Measurements from ENCODE around the gene GLIS1.

The GLIS1 gene

GRCh38 chr1:53636621-53637171 lies 102.3 kb downstream of the GLIS1 start:
- no peak for DNase-seq (ENCODE audit: low read depth)

GRCh38 chr1:53634571-53634979 lies 104.4 kb downstream of the GLIS1 start:
- no peak for DNase-seq (ENCODE audit: low read depth)

- no peak for DNase-seq (ENCODE audit: low read depth)
These were observed 105.8 kb downstream of the GLIS1 start for GRCh38 chr1:53633073-53633704.

GRCh38 chr1:53631622-53632310 lies 107.2 kb downstream of the GLIS1 start:
- DNase-seq (ENCODE audit: low read depth), result no peak

- DNase-seq (ENCODE audit: low read depth), result no peak
These were observed 109.8 kb downstream of the GLIS1 start for GRCh38 chr1:53629101-53629691.

GRCh38 chr1:53628286-53628955 lies 110.5 kb downstream of the GLIS1 start:
- no peak for DNase-seq (ENCODE audit: low read depth)

- DNase-seq (ENCODE audit: low read depth), result no peak
These were observed 111.3 kb downstream of the GLIS1 start for GRCh38 chr1:53627666-53628065.

GRCh38 chr1:53627031-53627430 lies 111.9 kb downstream of the GLIS1 start:
- DNase-seq (ENCODE audit: low read depth), result no peak

GRCh38 chr1:53626616-53627015 lies 112.3 kb downstream of the GLIS1 start:
- DNase-seq (ENCODE audit: low read depth), result no peak

- DNase-seq (ENCODE audit: low read depth), result no peak
These were observed 113.0 kb downstream of the GLIS1 start for GRCh38 chr1:53625766-53626520.

- DNase-seq (ENCODE audit: low read depth), result no peak
These were observed 113.9 kb downstream of the GLIS1 start for GRCh38 chr1:53625049-53625448.

- no peak for DNase-seq (ENCODE audit: low read depth)
These were observed 116.4 kb downstream of the GLIS1 start for GRCh38 chr1:53622531-53622930.

GRCh38 chr1:53621144-53621543 lies 117.8 kb downstream of the GLIS1 start:
- DNase-seq (ENCODE audit: low read depth), result no peak

GRCh38 chr1:53620061-53620855 lies 118.7 kb downstream of the GLIS1 start:
- DNase-seq (ENCODE audit: low read depth), result no peak

- DNase-seq (ENCODE audit: low read depth), result no peak
These were observed 119.5 kb downstream of the GLIS1 start for GRCh38 chr1:53619367-53620060.

- no peak for DNase-seq (ENCODE audit: low read depth)
These were observed 120.2 kb downstream of the GLIS1 start for GRCh38 chr1:53618500-53619366.

GRCh38 chr1:53617851-53618499 lies 121.0 kb downstream of the GLIS1 start:
- DNase-seq (ENCODE audit: low read depth), result no peak

GRCh38 chr1:53617382-53617781 lies 121.6 kb downstream of the GLIS1 start:
- no peak for DNase-seq (ENCODE audit: low read depth)

GRCh38 chr1:53616927-53617326 lies 122.0 kb downstream of the GLIS1 start:
- no peak for DNase-seq (ENCODE audit: low read depth)

Data from stimulated activated CD4-positive, alpha-beta T cell treated with anti-CD3 and anti-CD28 coated beads, Interleukin-2, amount 100 ng/mL, for 4 hours (primary cell).